H1 (cell line): ENCODE measurements around the gene CYBRD1. TPM values are rescaled to one million over a fixed set of nuclear protein-coding genes. Genes with fewer than 3 reads are reported as not detected.

Source experiments
- CHD2 ChIP-seq: IDR thresholded peaks from 2 replicates; pipeline ENCODE4 v1.6.1; 2012; ENCODE audit warnings: low read length, improper control_type of control experiment
- EZH2 ChIP-seq: fragments of 200-600 bp; sonication (generic); IDR thresholded peaks from 2 replicates; pipeline ENCODE4 v1.7.1; 2012; ENCODE audit warnings: low read depth, mild to moderate bottlenecking, moderate library complexity, low read length, inconsistent platforms; ENCODE audit not compliant: severe bottlenecking
- POLR2AphosphoS5 ChIP-seq: IDR thresholded peaks from 2 replicates; pipeline ENCODE4 v1.6.1; 2011; ENCODE audit warnings: low read depth, low read length
- RAD21 ChIP-seq, 2 experiments: IDR thresholded peaks in 1 of 2; conservative IDR thresholded peaks in 1 of 2; 2 replicates each; pipeline ENCODE4 v1.6.1; 2011; ENCODE audit warnings: low read depth in 2 of 2, low read length in 2 of 2, improper control_type of control experiment in 1 of 2, inconsistent platforms in 1 of 2, mild to moderate bottlenecking in 1 of 2, moderate library complexity in 1 of 2
- RXRA ChIP-seq: IDR thresholded peaks from 2 replicates; pipeline ENCODE4 v1.6.1; 2011; ENCODE audit warnings: low read depth, mild to moderate bottlenecking, low read length, moderate library complexity; ENCODE audit not compliant: insufficient read depth
- SP1 ChIP-seq: IDR thresholded peaks from 2 replicates; pipeline ENCODE4 v1.6.1; 2011; ENCODE audit warnings: low read depth, low read length
- polyA plus RNA-seq, 7 experiments: library from polyadenylated mRNA; depleted of rRNA in 3 of 7; stranded (reverse) in 5 of 7; unstranded in 2 of 7; fragments of >200 nt in 5 of 7; fragments of 200-250 nt in 2 of 7; gene quantifications; 1 replicate in 5 of 7; 2 replicates in 1 of 7; 4 replicates in 1 of 7; pipeline versions ENCODE4 v1.2.1 to v1.2.3, GENCODE V29; 2011 to 2013; ENCODE audit warnings: missing spikeins in 2 of 7, mixed read lengths in 2 of 7
- total RNA-seq: library from RNA; stranded (reverse); fragmentation: NEBNext Ultra II Directional; extraction: Animal tissue kit (Norgen Biotek cat#: 25700); gene quantifications from 2 replicates; pipeline ENCODE4 v1.2.1, GENCODE V29; 2021
- TF ChIP-seq, protein P1 (sequence below): fragments of 300-600 bp; sonication (generic); IDR thresholded peaks from 2 replicates; pipeline ENCODE4 v1.7.1; 2012; ENCODE audit warnings: low read length, moderate library complexity, mild to moderate bottlenecking, inconsistent platforms; ENCODE audit not compliant: insufficient replicate concordance

CYBRD1 gene
- total and polyA plus RNA-seq, 2 of the 8 experiments (the other 6 are each of a cell fraction or from before 2014, with no cell fraction given): 10.7 to 12.6 TPM

- TF ChIP-seq, protein P1, sequence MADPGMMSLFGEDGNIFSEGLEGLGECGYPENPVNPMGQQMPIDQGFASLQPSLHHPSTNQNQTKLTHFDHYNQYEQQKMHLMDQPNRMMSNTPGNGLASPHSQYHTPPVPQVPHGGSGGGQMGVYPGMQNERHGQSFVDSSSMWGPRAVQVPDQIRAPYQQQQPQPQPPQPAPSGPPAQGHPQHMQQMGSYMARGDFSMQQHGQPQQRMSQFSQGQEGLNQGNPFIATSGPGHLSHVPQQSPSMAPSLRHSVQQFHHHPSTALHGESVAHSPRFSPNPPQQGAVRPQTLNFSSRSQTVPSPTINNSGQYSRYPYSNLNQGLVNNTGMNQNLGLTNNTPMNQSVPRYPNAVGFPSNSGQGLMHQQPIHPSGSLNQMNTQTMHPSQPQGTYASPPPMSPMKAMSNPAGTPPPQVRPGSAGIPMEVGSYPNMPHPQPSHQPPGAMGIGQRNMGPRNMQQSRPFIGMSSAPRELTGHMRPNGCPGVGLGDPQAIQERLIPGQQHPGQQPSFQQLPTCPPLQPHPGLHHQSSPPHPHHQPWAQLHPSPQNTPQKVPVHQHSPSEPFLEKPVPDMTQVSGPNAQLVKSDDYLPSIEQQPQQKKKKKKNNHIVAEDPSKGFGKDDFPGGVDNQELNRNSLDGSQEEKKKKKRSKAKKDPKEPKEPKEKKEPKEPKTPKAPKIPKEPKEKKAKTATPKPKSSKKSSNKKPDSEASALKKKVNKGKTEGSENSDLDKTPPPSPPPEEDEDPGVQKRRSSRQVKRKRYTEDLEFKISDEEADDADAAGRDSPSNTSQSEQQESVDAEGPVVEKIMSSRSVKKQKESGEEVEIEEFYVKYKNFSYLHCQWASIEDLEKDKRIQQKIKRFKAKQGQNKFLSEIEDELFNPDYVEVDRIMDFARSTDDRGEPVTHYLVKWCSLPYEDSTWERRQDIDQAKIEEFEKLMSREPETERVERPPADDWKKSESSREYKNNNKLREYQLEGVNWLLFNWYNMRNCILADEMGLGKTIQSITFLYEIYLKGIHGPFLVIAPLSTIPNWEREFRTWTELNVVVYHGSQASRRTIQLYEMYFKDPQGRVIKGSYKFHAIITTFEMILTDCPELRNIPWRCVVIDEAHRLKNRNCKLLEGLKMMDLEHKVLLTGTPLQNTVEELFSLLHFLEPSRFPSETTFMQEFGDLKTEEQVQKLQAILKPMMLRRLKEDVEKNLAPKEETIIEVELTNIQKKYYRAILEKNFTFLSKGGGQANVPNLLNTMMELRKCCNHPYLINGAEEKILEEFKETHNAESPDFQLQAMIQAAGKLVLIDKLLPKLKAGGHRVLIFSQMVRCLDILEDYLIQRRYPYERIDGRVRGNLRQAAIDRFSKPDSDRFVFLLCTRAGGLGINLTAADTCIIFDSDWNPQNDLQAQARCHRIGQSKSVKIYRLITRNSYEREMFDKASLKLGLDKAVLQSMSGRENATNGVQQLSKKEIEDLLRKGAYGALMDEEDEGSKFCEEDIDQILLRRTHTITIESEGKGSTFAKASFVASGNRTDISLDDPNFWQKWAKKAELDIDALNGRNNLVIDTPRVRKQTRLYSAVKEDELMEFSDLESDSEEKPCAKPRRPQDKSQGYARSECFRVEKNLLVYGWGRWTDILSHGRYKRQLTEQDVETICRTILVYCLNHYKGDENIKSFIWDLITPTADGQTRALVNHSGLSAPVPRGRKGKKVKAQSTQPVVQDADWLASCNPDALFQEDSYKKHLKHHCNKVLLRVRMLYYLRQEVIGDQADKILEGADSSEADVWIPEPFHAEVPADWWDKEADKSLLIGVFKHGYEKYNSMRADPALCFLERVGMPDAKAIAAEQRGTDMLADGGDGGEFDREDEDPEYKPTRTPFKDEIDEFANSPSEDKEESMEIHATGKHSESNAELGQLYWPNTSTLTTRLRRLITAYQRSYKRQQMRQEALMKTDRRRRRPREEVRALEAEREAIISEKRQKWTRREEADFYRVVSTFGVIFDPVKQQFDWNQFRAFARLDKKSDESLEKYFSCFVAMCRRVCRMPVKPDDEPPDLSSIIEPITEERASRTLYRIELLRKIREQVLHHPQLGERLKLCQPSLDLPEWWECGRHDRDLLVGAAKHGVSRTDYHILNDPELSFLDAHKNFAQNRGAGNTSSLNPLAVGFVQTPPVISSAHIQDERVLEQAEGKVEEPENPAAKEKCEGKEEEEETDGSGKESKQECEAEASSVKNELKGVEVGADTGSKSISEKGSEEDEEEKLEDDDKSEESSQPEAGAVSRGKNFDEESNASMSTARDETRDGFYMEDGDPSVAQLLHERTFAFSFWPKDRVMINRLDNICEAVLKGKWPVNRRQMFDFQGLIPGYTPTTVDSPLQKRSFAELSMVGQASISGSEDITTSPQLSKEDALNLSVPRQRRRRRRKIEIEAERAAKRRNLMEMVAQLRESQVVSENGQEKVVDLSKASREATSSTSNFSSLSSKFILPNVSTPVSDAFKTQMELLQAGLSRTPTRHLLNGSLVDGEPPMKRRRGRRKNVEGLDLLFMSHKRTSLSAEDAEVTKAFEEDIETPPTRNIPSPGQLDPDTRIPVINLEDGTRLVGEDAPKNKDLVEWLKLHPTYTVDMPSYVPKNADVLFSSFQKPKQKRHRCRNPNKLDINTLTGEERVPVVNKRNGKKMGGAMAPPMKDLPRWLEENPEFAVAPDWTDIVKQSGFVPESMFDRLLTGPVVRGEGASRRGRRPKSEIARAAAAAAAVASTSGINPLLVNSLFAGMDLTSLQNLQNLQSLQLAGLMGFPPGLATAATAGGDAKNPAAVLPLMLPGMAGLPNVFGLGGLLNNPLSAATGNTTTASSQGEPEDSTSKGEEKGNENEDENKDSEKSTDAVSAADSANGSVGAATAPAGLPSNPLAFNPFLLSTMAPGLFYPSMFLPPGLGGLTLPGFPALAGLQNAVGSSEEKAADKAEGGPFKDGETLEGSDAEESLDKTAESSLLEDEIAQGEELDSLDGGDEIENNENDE: no peak
- no peak for TF ChIP-seq EZH2
- TF ChIP-seq RXRA: no peak
- TF ChIP-seq CHD2: no peak
- peak; percentile 34 to 39; a peak in 2 of 4 replicates for TF ChIP-seq RAD21 (IDR thresholded peaks at IDR 0.05 in 1 of 2, conservative IDR thresholded peaks at IDR 0.05 in 1 of 2; ENCODE audit: low read depth in 2 of 2, low read length in 2 of 2)
- no peak for TF ChIP-seq SP1
- TF ChIP-seq POLR2AphosphoS5: no peak
Observed at GRCh38 chr2:171541202-171541887, 19.1 kb downstream of the CYBRD1 start (continued).
